HUDEP-2 (cell line): ENCODE results near the gene KATNB1.
"Not testable (repeated sequence)": the region's sequence is repeated elsewhere in the genome, so short reads cannot be mapped to it uniquely, and the experiment has no call there.

Experiments
- DNase-seq, 76 experiments: peaks; one replicate each; lab custom pipeline; 2025; ENCODE audit not compliant: unreplicated experiment in 76 of 76; lab: John Stamatoyannopoulos, UW

The KATNB1 gene

DNA sequence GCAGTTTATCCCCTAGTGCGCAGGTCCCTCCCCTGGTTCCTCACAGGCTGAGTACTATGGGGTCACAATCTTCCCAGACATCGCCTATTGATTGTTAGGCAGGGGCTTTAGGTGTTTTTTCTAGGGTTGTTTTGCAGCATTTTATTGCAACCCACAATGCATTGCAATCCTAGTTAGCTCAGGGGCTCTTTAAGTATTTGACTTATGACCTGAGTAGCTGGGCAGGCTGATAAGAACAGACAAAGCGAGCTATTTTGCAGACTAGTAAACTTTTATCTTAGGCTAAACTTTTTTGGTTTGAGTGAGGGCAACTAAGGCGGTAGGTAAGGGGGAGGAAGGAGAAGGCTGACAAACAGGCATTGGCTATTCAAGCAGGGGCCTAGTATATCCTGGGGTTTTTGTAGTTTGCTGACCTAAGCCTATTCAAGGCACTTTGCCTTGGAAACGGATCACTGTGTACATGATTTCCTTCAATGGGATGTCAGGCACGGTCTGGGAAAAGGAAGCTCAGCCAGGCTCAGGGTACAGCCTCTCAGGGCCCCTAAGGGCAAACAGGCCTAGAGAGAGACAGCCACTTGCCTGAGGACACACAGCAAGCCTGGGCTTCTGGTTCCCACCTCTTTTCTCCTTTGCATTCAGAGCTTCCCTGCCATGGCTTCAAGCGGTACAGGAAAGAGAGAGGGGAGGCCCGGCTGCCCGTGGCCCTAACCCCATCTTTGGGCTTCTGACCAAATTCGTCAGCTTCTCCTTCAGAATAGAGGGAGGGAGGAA is 34.6 kb upstream of the KATNB1 start:
- peak in 7 of 76 experiments; percentile 11 to 38 (median 15) for DNase-seq

DNA sequence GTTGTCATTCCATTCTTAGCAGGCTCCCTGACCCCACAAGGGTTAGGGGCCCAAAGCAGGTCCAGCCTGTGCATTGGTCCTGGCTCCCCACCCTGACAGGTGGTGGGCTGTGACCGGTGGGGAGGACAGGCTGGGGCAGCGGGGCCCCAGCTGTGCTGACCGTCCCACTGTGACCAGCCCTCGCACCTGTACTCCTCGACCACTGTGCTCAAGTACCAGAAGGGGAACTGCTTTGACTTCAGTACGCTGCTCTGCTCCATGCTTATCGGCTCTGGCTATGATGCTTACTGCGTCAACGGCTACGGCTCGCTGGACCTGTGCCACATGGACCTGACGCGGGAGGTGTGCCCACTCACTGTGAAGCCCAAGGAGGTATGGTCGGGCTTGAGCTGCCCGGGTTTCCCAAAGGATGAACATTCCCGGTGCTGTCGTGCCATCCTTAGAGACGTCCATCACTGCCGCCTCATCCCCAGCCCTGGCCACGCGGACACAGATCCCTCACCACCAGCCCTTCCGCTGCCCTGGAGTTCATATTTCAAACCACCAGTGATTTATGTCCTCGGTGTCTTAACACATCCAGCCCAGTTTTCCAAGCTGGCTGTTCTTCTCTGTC is 33.7 kb upstream of the KATNB1 start:
- no peak for DNase-seq

DNA sequence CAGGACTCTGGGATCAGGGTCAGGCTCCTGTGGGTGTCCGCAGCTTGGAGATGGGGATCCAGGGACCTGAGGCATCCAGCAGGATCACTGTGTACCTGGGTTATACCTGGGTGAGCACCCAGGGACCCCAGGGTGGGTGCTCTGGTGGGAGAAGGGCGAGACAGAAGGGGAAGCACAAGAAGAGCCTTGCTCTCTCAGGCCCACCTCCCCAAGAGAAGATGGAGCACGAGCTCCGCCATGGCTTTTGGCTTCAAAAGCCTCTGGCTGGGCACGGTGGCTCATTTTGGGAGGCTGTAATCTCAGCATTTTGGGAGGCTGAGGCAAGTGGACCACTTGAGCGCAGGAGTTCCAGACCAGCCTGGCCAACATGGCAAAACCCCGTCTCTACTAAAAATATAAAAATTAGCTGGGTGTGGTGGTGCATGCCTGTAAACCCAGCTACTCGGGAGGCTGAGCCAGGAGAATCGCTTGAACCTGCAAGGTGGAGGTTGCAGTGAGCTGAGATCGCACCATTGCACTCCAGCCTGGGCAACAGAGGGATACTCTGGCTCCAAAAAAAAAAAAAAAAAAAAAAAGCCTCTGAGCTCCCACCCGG is 32.1 kb upstream of the KATNB1 start:
- no peak for DNase-seq

DNA sequence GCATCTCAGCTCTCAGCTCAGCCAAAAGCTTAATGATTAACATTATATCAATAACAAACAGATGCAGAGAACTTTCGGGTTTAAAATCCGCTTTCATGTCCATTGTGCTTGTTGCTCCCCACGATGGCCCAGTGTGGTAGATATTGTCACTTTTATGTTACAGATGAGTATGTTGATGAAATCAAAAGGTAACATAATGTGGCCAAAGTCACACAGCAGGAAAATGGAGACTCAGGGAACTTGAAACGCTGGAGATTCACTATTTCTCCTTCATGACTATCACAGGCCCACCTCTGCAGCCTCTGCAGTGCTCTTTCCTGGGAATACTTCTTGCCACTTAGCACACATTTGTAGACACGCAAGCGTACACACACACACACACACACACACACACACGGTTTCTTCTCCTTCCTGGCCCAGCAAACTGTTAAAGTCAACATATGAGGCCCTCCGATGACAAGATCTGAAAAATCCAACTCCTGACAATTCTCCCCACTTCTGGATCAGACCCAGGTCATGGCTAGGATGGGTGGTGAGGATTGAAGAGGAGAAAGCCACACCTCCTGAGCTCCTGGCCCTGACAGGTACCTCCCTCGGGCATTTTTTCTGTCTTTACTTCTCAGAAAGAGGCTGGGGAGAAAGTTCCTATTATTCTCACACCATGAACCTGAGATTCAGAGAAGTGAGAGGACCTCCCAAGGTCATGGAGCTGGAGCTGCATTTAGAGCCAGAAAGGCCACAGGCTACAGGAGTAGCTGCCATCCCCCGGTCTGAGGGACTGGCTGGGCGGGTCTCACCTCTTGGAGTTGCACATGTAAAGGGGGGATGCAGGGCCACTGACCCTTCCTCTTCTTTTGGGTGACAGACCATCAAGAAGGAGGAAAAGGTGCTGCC is 31.3 kb upstream of the KATNB1 start:
- no peak for DNase-seq

DNA sequence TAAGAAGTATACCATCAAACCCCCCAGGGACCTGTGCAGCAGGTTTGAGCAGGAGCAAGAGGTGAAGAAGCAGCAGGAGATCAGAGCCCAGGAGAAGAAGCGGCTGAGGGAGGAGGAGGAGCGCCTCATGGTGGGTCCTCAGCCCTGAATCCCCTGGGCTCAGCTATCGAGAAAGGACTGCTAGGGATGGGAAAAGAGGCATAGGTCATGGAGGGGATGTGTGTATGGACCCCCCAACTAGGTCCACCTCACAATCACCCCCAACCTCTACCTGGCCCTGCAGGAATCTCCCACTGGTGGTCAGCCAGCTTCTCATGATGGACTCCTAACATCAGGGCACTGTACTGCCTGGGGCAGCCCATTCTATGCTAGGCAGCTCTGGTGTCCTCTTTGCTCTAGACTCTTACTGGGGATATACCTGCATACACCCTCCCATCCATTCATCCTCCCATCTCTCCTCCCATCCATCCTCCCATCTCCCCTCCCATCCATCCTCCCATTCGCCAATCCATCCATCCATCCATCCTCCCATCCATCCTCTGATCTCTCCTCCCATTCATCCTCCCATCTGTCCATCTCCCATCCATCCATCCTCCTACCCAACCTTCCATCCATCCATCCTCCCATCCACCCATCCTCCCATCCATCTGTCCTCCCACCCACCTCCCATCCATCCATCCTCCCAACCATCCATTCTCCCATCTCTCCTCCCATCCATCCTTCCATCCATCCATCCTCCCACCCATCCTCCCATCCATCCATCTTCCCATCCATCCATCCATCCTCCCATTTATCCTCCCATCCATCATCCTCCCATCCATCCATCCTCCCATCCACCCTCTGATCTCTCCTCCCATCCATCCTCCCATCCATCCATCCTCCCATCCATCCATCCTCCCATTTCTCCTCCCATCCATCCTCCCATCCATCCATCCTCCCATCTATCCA is 30.4 kb upstream of the KATNB1 start:
- DNase-seq = no peak

DNA sequence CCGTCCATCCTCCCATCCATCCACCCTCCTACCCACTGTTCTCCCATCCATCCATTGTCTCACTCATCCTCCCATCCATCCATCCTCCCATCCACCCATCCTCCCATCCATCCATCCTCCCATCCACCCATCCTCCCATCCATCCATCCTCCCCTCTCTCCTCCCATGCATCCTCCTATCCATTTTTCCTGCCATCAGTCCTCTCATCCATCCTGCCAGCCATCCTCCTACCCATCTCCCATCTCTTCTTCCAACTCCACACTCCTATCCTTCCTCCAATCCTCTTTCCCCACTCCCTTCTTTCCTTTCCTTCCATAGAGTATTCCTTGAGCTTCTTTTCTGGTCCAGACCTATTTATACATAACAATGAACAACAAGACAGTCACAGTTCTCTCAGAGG is 28.9 kb upstream of the KATNB1 start:
- no peak for DNase-seq

DNA sequence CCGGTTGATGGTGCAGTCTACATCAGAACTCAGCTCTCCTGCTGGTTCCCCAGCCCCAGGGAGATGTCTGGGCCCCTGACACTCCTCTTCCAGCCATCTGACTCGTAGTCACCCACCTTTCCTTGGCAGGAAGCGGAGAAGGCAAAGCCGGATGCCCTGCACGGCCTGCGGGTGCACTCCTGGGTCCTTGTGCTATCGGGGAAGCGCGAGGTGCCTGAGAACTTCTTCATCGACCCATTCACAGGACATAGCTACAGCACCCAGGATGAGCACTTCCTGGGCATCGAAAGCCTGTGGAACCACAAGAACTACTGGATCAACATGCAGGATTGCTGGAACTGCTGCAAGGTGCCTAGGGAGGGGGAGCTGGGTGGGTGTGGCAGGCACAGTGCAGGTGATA is 28.2 kb upstream of the KATNB1 start:
- no peak for DNase-seq

DNA sequence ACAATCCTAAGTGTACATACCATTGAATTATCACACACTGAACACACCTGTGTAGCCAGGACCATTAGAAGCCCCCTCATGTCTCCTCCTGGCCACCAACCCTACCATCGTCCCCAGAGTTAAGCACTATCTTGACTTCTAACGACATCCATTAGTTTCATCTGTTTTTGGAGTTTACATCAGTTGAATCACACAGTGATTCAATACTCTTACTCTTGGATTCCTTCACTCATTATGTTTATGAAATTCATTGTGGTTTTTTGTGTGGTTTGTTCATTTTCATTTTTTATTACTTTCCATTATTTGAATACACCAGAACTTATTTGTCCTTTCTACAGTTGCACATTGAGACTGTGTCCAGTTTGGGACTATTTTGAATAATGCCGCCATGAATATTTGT is 27.4 kb upstream of the KATNB1 start:
- no peak for DNase-seq

DNA sequence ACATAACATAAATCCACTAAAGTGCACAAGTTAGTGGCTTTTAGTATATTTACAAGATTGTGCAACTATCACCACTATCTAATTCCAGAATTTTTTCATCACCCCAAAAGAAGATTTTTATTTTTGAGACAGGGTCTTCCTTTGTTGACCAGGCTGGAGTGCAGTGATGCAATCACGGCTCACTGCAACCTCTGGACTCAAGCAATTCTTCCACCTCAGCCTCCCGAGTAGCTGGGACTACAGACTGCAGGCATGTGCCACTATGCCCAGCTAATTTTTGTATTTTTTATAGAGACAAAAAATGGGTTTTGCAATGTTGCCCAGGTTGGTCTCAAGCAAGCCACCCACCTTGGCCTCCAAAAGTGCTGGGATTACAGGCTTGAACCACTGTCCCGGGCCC is 25.9 kb upstream of the KATNB1 start:
- DNase-seq = no peak

DNA sequence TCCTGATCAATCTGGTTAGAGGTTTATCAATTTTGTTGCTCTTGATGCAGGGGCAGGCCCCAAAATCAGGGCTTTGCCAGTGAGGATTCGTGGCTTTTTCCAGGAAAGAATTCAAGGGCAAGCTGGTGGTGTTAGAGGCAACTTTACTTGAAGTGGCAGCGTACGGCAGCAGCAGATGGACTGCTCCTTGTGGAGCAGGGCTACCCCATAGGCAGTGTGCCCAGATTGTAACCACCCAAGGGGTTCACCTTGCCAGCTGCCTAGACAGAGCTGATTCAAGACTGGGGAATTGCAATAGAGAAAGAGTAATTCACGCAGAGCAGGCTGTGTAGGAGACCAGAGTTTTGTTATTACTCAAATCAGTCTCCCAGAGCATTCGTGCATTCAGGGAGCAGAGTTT is 24.2 kb upstream of the KATNB1 start:
- DNase-seq = no peak

DNA sequence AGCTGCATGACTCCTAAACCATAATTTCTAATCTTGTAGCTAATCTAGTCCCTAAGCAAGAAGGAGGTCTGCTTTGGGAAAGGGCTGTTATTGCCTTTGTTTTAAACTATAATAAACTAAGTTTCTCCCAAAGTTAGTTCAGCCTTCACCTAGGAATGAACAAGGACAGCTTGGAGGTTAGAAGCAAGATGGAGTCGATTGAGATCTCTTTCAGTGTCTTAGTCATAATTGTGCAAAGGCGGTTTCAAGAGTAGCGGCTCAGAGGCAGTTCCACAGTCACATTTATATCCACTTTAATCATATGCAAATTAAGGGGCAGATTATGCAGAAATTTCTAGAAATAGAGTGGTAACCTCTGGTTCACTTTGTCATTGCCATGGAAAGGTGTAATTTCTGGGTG is 23.6 kb upstream of the KATNB1 start:
- DNase-seq = no peak

DNA sequence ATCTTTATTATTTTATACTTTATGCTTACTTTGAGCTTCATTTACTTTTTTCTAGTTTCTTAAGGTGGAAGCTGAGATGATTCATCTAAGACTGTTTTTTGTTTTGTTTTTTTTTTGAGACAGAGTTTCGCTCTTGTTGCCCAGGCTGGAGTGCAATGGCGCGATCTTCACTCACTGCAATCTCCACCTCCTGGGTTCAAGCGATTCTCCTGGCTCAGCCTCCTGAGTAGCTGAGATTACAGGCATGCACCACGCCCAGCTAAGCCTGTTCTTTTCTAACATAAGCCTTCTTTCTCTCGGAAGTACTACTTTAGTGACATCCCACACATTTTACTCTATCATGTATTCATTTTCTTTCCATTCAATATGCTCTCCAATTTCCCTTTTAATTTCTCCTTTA is 23.0 kb upstream of the KATNB1 start:
- not testable (repeated sequence) for DNase-seq

DNA sequence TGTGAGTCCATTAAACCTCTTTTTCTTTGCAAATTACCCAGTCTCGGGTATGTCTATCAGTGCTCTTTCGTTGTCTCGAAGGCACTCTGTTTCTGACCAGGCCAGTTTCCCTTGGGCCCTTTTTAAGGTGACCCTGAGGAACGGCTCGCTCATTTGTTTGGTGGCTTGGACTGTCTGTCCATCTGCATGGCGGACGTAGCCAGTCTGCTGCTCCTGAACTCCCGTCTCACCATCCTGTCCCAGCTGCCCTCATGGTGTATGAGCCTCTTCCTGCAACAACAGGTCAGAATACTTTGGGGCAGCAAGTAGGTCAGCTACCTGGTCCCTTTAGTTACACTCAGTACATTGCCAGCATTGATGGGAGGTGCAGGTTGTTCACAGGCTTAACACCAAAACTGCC is 22.0 kb upstream of the KATNB1 start:
- no peak for DNase-seq

DNA sequence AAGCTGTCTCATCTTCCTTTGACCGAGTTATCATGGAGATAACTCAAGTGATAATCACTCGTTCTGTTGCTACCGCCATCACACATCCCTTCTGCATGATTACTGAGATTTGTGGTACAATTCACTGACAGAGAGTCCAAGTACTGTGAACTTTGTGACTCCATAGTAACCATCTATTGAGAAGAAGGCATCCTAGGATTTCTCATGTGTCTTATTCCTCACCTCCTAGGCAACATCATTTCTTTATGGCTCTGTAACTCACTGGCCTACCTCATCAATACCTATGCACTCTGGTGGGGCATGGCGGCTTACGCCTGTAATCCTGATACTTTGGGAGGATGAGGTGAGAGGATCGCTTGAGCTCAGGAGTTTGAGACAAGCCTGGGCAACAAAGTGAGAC is 21.5 kb upstream of the KATNB1 start:
- no peak for DNase-seq

DNA sequence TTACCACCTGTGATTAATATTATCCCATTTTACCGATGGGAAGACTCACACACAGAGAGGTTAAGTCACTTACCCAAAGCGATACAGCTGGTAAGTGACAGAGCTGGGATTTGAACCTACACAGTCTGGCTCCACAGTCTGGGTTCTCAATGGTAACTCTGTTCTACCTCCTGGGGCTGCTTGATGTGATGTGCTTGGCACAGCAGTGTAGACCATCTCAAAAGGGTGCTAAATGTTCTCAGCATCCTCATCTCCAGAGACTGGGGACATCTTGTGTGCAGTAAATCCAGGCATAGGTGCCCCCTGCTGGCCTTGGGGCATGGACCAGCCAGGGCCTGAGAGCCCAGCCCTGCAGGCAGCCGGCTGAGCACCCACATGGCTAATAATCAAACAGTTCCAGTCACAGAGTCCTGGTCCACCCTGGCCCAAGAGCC is 15.4 kb upstream of the KATNB1 start:
- peak in 64 of 76 experiments; percentile 9 to 76 (median 50) for DNase-seq

DNA sequence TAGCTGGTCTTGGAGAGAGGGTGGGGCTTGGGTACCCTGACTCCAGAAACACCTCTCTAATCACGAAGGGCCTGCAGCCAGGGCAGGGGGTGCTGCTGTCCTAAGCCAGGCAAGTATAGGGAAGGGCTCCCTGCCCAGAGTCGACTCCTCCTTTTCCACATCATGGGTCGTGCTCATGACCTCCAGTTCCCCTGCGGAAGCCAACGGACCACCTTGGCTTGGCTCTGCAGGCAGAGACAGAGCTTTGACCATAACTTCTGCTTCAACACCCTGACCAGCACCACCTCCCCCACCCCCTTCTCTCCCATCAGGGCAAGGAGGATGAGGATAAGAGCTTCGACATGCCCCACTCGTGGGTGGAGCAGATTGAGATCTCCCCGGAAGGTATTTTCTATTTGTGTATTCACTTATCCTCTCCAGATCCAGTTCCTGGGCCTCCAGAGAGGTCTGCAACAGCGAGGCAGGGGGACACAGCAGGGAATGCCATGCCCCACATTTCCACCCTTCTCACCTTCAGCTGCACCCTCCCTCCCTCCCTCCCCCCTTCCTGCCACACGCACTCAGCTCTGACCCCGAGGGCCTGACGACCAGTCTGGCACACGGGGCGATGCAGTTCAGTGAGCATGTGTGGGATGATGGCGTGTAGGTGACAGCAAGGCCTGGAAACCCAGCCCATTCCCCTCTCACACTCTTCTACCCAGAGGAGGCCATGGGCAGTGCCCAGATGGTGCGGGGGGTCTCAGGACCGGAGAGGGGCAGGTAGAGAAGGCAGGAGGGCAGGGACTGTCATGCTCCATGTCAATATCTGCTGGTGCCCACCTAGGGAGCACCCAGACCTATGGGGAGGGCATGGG is 14.0 kb upstream of the KATNB1 start:
- DNase-seq = no peak

DNA sequence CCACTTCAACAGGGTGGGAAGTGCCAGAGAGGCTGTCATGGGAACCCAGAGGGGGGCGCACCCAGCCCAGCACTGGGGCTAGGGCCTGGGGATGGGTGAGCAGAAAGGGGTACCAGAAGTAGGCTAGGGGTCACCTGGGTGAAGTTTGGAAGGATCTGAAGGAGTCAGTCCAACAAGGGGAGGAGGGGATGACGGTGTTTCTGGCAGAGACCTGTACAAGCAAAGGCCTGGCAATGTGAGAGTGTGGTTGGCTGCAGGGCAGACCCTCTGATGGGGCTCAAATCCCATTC is 13.4 kb upstream of the KATNB1 start:
- DNase-seq = no peak

DNA sequence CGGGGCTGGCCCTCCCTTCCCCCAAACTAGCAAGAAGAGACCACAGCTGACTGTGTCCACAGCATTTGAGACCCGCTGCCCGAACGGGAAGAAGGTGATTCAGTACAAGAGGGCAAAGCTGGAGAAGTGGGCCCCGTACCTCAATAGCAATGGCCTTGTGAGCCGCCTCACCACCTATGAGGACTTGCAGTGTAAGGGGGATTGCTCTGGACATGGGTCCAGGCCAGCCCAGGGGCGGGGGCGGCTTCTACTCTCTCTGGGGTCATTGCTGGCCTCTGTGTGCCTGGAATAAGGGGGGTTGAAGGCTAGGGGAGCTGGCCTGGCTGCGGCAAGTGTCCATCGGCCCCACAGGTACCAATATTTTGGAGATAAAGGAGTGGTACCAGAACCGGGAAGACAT is 12.9 kb upstream of the KATNB1 start:
- no peak for DNase-seq

DNA sequence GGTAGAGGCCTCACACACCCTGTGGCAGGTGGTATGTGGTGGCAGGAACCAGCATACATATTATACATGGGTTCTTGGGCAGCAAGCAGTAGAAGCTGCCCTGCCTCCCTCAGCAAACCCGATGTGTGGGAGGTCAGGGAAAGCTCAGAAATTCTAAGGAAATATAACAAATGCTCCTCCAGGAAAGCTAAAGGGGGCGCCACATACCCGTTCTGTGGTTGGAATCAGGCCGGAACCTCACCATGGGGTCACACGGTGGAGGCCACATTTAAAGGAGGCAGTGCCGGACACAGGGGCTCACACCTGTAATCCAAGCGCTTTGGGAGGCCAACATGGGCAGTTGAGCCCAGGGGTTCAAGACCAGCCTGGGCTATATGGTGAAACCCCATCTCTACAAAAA is 12.4 kb upstream of the KATNB1 start:
- DNase-seq = no peak
